Measurements from ENCODE around the gene TBC1D22A.

The TBC1D22A gene

DNA sequence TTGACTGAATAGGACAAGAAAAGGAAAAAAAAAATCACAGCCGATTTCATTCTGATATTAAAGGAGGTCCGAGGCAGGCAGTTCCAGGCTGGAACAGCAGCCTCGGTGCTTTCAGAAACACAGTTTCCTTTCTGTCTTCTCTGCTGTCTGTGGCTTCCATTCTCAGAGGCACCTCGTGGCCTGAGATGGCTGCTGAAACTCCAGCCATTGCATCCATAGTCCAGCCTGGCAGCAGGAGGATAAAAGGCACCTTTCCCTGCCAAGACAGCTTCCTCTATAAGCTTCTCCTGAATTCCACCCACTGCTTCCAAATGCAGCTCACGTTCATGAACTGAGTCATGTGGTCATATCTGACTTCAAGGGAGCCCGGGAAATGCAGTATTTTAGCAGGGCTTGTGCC, 390.5 kb downstream of the TBC1D22A start:
- DNase-seq (ENCODE audit: low spot score): no peak
- TF ChIP-seq, protein P1, sequence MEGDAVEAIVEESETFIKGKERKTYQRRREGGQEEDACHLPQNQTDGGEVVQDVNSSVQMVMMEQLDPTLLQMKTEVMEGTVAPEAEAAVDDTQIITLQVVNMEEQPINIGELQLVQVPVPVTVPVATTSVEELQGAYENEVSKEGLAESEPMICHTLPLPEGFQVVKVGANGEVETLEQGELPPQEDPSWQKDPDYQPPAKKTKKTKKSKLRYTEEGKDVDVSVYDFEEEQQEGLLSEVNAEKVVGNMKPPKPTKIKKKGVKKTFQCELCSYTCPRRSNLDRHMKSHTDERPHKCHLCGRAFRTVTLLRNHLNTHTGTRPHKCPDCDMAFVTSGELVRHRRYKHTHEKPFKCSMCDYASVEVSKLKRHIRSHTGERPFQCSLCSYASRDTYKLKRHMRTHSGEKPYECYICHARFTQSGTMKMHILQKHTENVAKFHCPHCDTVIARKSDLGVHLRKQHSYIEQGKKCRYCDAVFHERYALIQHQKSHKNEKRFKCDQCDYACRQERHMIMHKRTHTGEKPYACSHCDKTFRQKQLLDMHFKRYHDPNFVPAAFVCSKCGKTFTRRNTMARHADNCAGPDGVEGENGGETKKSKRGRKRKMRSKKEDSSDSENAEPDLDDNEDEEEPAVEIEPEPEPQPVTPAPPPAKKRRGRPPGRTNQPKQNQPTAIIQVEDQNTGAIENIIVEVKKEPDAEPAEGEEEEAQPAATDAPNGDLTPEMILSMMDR (IDR thresholded peaks at IDR 0.05; ENCODE audit: extremely low read depth, missing control alignments): no peak

DNA sequence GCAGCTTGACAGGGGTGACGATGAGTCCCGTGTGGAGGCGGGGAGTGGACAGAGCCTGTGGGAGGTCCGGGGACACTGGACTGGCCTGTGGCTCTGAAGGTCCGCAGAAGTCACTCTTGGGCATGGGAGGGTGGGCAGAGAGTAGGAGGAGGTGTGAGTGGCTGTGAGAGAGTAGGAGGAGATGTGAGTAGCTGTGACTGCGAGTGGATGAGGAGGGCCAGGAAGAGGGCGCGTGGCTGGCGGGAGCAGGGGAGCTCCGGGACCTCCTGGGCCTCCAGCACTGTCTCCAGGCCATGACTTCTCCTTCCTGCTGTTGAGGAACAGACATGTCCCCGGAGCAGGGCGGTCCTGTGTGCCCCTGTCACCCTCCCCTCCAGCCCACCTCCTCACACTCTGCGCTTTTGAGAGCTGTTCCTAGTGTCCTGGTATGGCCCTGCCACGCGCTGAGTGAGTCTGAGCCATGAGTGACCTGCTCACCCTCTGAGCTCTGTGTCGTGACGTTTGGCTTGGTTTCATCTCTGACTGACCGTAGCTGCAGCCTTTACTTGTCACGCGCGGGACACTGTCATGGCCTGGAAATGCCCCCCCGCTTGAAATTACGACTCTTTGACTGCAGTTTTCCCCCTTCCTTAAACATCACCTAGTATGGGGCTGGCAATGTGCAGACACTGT, 391.5 kb downstream of the TBC1D22A start:
- TF ChIP-seq, protein P1 (IDR thresholded peaks at IDR 0.05; ENCODE audit: extremely low read depth, missing control alignments): no peak
- no peak for DNase-seq (ENCODE audit: low spot score)

DNA sequence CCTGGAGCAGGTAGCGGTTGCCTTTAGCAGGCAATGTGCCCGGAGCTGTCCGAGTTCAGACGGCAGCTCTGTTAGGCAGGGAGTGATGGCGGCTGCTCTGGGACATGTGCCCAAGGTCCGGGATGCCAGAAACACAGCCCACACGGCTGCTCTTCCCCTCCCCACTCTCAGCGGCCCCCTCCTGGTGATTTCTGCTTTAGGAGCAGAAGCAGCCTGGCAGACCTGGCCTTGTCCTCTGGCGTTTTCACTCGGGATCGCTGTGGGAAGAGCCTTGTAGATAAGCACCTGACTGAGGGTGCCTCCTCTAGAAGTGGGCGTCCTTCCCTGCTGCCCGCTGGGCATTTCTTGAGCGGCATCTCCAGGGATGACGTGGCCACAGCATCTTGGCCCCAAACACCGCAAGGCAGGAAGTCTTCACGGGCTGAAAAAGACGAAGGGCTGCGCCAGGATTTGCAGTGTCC, 392.2 kb downstream of the TBC1D22A start:
- TF ChIP-seq, protein P1 (IDR thresholded peaks at IDR 0.05; ENCODE audit: extremely low read depth, missing control alignments): no peak
- DNase-seq (ENCODE audit: low spot score): no peak

DNA sequence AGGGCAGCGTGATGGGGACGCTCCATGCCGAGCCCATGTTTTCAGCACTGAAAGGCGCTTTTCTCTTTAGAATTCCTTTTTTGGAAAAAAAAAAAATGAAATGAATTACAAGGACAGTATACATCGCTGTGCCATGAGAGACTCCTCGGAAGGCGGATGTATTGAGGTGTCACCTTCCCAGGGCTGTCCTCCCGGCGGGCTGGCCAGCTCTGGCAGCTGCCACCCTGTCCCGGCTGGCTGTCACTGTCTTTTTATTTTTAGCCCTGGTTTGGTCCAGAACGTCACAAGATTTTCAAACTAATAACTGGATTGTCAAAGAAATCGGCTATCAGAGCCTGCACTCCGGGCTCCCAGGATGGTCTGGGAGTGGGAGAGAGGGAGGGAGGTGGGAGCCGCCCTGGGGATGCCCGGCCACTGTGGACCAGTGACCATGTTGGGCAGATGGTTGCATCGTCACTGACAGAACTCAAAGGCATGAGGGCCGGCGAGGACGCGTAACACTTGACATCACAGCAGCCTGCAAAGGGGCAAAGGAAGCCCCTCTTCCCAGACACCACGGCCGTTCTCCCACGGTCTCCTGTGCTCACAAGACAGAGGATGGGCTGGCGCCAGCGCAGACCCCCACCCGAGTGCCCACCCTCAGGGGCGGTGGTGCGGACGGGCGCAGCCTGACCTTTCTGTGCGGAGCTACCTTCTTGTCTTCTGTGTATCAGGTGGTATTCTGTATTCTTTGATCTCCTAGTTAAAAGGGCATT, 392.9 kb downstream of the TBC1D22A start:
- TF ChIP-seq, protein P1 (IDR thresholded peaks at IDR 0.05; ENCODE audit: extremely low read depth, missing control alignments): no peak
- DNase-seq (ENCODE audit: low spot score): no peak

GRCh38 chr22:47155912-47156311, 393.5 kb downstream of the TBC1D22A start:
- no peak for DNase-seq (ENCODE audit: low spot score)
- TF ChIP-seq, protein P1 (IDR thresholded peaks at IDR 0.05; ENCODE audit: extremely low read depth, missing control alignments): no peak

- TF ChIP-seq, protein P1 (IDR thresholded peaks at IDR 0.05; ENCODE audit: extremely low read depth, missing control alignments): no peak
- DNase-seq (ENCODE audit: low spot score): no peak
Measured at GRCh38 chr22:47156352-47157092, 394.1 kb downstream of the TBC1D22A start.

GRCh38 chr22:47157093-47157420, 394.6 kb downstream of the TBC1D22A start:
- TF ChIP-seq, protein P1 (IDR thresholded peaks at IDR 0.05; ENCODE audit: extremely low read depth, missing control alignments): no peak
- no peak for DNase-seq (ENCODE audit: low spot score)
